DMS153 treated with DMSO at 0.1 percent for 48 hours (cell line): ENCODE data around the gene HEY2.
"Not testable (repeated sequence)": the region's sequence is repeated elsewhere in the genome, so short reads cannot be mapped to it uniquely, and the experiment has no call there.

Experiments used
- DNase-seq: peaks from one replicate; lab custom pipeline; 2025; ENCODE audit not compliant: unreplicated experiment; lab: John Stamatoyannopoulos, UW

HEY2 gene

GRCh38 chr6:125766641-125767040 is 17.2 kb downstream of the HEY2 start:
- DNase-seq = no peak

GRCh38 chr6:125769147-125769783 is 19.8 kb downstream of the HEY2 start:
- no peak for DNase-seq

- no peak for DNase-seq
These were observed 24.2 kb downstream of the HEY2 start for GRCh38 chr6:125773387-125774341.

GRCh38 chr6:125776107-125776826 is 26.8 kb downstream of the HEY2 start:
- not testable (repeated sequence) for DNase-seq

- peak; percentile 94 for DNase-seq
These were observed 30.6 kb downstream of the HEY2 start for GRCh38 chr6:125779924-125780539.

GRCh38 chr6:125780540-125781313 is 31.3 kb downstream of the HEY2 start:
- DNase-seq = peak; percentile 82

- peak; percentile 82 for DNase-seq
These were observed 32.0 kb downstream of the HEY2 start for GRCh38 chr6:125781314-125781868.

GRCh38 chr6:125784365-125784764 is 34.9 kb downstream of the HEY2 start:
- DNase-seq = no peak

- no peak for DNase-seq
These were observed 38.4 kb downstream of the HEY2 start for GRCh38 chr6:125787791-125788190.

- no peak for DNase-seq
These were observed 39.7 kb downstream of the HEY2 start for GRCh38 chr6:125789167-125789566.

GRCh38 chr6:125789576-125790357 is 40.3 kb downstream of the HEY2 start:
- peak; percentile 61 for DNase-seq

- DNase-seq = peak; percentile 42
These were observed 41.1 kb downstream of the HEY2 start, which contains the start of gene NCOA7 for GRCh38 chr6:125790358-125791150. TSS of gene NCOA7 (plus strand) at chr6:125790960. CDS start at chr6:125815355, 24,395 bp downstream.

GRCh38 chr6:125791151-125791819 is 41.9 kb downstream of the HEY2 start:
- DNase-seq = peak; percentile 25

GRCh38 chr6:125791820-125792165 is 42.4 kb downstream of the HEY2 start:
- no peak for DNase-seq

- no peak for DNase-seq
These were observed 42.7 kb downstream of the HEY2 start for GRCh38 chr6:125792172-125792571.

- DNase-seq = no peak
These were observed 43.2 kb downstream of the HEY2 start for GRCh38 chr6:125792680-125793079.

- DNase-seq = no peak
These were observed 43.8 kb downstream of the HEY2 start for GRCh38 chr6:125793280-125793679.

GRCh38 chr6:125793863-125794262 is 44.4 kb downstream of the HEY2 start:
- no peak for DNase-seq
